HG03378 (cell line): ENCODE results near the gene LDLR.
A peak's percentile ranks its signal among the peaks of the same experiment; 100 is the strongest.
"Not testable (repeated sequence)": the region's sequence is repeated elsewhere in the genome, so short reads cannot be mapped to it uniquely, and the experiment has no call there.

Experiments used
- ATAC-seq: cut with Tn5 transposase; IDR thresholded peaks from one replicate; pipeline ENCODE4 v1.9.1; 2021; ENCODE audit warnings: mild to moderate bottlenecking, moderate library complexity; ENCODE audit not compliant: unreplicated experiment

The LDLR gene

DNA sequence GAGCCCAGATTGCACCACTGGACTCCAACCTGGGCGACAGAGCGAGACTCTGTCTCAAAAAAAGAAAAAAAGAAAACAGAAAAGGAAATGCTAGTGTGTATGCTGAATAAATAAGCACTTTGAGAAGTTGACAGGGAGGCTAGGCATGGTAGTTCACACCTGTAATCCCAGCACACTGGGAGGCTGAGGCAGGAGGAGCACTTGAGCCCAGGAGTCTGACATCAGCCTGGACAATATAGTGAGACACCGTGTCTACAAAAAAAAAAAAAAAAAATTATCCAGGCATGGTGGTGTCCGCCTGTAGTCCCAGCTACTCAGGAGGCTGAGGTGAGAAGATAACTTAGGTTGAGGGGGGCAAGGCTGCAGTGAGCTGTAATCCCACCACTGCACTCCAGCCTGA is 19.1 kb upstream of the LDLR start:
- ATAC-seq: no peak

DNA sequence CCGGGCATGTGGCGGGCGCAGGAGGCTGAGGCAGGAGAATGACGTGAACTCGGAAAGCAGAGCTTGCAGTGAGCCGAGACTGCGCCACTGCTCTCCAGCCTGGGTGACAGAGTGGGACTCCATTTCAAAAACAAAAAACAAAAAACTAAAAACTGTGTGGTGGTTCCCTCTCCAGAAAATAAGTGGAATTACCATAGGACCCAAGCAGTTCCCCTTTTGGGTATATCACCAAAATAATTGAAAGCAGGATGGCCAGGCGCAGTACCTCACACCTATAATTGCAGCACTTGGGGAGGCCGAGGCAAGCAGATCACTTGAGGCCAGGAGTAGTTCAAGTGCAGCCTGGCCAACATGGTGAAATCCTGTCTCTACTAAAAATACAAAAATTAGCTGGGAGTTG is 15.7 kb upstream of the LDLR start:
- ATAC-seq: no peak

DNA sequence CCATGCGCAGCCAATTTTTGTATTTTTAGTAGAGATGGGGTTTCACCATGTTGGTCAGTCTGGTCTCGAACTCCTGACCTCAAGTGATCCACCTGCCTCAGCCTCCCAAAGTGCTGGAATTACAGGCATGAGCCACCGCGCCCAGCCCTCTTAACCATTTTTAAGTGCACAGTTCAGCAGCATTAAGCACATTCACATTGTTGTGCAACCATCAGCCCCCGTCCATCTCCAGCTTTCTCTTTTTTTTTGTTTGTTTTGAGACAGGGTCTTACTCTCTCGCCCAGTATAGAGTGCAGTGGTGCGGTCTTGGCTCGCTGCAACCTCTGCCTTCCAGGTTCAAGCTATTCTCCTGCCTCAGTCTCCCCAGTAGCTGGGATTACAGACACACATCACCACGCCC is 12.5 kb upstream of the LDLR start:
- not testable (repeated sequence) for ATAC-seq

DNA sequence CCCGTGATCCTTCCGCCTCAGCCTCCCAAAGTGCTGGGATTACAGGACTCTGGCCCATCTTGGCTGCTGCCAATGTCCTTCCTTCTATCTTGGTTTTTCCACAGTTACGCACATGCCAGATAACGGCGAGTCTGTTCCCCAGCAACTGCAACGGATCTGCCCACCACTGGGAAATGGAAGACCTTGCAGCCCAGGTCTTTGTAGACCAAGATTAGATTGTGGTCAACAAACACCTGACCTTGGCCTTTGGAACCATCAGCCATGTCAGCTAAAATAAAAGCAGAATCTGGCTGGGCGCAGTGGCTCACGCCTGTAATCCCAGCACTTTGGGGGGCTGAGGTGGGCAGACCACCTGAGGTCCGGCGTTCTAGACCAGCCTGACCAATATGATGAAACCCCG is 10.4 kb upstream of the LDLR start:
- ATAC-seq: no peak

DNA sequence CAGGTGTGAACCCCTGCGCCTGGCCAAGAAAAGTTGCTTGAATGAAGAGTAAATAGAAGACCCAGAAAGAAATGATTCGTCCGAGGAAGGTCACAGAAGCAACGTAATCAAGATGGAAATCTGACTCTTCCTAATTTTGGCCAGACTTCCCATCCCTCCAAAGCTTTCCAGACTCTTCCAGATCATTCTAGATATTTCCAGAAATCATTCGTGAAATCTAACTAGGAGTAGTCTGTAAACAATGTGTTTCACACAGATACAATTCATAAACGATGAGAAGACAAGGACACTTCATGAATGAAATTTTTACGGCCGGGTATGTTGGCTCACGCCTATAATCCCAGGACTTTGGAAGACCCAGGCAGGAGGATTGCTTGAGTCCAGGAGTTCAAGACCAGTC is 9.3 kb upstream of the LDLR start:
- ATAC-seq: no peak

DNA sequence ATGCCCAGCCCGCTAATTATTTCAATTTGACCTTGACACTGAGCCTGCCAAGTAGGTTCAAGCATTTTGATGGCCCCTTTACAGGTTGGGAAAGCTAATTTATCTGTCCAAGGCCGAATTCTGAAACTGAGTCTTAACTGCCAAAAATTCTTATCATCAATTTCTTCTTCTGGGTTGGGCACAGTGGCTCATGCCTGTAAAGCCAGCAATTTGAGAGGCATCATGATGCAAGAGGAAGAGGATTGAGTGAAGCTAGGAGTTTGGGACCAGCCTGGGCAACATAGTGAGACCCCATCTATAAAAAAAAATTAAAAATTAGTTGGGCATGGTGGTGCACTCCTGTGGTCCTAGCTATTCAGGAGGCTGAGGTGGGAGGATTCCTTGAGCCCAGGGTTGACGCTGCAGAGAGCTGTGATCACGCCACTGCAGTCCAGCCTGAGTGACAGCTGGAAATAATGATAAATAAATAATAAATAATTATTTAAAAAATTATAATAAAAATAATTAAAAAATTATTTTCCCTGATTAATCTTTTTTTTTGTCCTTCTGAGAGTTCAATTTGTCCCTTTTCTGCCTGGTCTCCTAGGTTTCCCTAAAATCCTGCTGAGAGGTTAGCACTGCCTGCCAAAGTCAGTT is 1.3 kb upstream of the LDLR start:
- no peak for ATAC-seq

DNA sequence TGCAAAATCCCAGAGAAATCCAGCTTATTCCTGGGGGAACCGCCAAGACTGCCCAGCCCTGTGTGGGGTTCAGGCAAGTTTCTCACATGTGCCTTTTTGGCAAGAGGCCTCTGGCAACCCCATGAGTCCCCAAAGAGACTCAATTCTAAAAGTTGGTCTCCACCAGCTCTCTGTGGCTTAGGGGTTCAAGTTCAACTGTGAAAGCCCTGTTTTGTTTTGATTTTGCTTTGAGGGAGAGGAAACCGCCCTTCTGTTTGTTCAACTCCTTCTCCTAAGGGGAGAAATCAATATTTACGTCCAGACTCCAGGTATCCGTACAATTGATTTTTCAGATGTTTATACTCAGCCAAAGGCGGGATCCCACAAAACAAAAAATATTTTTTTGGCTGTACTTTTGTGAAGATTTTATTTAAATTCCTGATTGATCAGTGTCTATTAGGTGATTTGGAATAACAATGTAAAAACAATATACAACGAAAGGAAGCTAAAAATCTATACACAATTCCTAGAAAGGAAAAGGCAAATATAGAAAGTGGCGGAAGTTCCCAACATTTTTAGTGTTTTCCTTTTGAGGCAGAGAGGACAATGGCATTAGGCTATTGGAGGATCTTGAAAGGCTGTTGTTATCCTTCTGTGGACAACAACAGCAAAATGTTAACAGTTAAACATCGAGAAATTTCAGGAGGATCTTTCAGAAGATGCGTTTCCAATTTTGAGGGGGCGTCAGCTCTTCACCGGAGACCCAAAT is 583 bp upstream of the LDLR start:
- ATAC-seq: no peak

DNA sequence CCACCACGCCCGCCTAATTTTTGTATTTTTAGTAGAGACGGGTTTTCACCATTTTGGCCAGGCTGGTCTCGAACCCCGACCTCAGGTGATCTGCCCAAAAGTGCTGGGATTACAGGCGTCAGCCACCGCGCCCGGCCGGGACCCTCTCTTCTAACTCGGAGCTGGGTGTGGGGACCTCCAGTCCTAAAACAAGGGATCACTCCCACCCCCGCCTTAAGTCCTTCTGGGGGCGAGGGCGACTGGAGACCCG is 676 bp downstream of the LDLR start:
- not testable (repeated sequence) for ATAC-seq

DNA sequence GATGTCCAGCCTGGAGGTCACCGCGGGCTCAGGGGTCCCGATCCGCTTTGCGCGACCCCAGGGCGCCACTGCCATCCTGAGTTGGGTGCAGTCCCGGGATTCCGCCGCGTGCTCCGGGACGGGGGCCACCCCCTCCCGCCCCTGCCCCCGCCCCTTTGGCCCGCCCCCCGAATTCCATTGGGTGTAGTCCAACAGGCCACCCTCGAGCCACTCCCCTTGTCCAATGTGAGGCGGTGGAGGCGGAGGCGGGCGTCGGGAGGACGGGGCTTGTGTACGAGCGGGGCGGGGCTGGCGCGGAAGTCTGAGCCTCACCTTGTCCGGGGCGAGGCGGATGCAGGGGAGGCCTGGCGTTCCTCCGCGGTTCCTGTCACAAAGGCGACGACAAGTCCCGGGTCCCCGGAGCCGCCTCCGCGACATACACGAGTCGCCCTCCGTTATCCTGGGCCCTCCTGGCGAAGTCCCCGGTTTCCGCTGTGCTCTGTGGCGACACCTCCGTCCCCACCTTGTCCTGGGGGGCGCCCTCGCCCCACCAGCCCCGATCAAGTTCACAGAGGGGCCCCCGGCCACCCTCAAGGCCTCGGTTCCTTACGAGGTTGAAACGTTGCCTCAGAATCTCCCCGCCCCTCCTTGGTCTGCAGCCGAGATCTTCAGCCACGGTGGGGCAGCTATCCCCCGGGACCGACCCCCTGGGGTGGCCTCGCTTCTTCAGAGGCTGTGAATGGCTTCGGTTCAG is 1.2 kb downstream of the LDLR start:
- ATAC-seq: peak; percentile 37

DNA sequence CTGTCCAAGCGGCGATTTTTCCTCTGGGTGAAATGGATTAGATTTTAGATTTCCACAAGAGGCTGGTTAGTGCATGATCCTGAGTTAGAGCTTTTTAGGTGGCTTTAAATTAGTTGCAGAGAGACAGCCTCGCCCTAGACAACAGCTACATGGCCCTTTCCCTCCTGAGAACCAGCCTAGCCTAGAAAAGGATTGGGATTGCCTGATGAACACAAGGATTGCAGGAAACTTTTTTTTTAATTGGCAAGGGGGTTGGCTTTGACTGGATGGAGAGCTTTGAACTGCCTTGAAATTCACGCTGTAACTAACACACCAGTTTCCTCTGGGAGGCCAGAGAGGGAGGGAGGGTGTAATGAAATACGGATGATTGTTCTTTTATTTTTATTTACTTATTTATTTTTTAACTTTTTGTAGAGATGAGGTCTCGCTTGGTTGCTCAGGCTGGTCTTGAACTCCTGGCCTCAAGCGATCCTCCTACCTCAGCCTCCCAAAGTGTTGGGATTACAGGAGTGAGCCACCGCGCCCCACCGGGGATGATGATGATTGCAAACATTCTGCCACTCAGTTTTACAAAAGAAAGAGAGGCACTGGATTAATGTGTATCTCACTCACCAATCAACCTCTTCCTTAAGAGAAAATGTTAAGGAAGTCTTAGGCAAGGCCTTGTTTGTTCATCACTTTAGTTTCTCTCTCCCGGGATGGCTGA is 1.9 kb downstream of the LDLR start:
- no peak for ATAC-seq

DNA sequence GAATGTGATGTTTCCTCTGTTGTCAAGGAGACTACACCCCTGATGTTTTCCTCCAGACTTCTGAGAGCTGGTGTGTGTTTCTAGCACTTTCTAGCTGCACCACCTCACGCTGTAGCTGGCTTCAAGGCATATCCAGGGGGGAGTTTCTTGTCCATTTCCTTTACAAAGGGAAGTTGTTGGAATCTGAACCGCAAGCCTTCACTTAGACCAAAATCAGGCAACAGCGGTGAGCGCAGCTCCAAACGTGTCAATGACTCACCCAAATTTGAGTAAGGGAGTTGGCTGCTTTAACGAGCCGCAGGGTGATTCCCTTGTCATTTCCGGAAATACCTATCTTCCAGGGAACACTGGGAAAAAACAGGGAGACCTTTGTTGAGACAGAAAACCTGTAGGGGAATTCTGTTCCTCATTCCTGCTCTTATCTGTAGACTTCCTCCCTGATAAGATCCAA is 2.5 kb downstream of the LDLR start:
- no peak for ATAC-seq

DNA sequence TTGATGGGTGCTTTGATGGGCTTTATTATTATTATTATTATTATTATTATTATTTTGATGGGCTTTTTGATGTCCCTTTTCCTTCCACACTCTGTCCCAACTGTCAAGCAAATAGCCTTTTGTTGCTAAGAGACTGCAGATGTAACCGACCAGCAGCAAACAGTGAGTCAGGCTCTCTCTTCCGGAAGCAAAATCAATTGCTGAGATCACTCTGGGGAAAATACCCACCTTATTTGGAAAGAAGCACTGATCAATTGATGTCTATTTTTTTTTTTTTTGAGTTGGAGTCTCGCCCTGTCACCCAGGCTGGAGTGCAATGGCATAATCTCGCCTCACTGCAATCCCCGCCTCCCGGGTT is 2.9 kb downstream of the LDLR start:
- no peak for ATAC-seq

DNA sequence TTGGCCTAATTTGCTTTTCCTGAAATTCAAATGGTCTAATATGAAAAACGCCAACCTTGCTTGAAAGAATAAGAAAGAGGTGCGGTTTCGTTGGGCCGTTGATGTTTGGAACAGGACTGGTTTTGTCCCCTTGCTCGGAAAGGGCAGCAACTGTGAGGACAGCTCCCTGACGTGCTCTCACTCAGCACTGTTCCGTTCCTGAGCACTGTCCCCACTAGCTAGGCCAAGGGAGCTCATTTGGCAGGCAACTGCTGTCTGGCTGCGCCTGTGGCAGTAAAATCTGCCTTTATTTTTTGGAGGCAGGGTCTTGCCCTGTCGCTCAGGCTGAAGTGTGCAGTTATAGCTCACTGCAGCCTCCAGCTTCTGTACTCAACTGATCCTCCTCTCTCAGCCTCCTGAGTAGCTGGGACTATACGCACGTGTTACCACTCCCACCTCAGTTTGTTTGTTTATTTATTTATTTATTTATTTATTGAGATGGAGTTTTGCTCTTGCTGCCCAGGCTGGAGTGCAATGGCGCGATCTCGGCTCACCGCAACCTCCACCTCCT is 4.5 kb downstream of the LDLR start:
- no peak for ATAC-seq

DNA sequence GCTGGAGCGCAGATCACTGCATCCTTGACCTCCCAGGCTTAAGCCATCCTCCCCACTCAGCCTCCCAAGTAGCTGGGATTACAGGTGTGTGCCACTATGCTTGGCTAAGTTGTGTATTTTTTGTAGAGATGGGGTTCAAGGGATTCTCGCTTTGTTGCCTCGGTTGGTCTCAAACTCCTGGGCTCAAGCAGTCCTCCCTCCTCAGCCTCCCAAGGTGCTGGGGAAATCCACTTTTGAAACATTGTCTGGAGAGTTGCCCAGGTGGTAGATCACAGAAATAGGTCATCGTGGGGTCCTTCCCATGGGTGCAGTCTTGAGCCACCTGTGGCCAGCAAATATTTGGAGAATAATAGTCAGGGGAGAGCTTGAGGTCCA is 5.2 kb downstream of the LDLR start:
- ATAC-seq: no peak

DNA sequence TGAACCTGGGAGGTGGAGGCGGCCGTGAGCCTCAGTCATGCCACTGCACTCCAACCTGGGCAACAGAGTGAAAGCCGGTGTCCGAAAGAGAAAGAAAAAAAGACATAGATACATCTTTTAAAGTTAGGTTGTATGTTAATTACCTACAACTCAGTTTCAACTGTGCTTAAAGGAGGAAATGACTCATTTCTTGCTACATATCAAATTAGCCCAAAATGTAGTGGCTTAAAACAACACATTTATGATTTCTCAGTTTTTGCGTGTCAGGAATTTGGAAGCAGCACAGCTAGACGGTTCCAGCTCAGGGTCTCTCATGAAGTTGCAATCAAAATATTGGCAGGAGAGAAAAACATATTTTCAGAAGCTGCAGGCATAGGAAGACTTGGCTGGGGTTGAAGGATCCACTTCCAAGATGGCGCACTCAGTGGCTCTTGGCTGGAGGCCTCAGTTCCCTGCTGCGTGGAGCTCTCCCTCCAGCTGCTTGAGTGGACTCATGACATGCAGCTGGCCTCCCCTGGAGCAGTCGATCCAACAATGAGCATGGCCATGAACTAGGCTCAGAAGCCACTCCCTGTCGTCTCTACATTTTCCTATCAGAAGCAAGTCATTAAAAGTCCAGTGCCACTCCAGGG is 7.1 kb downstream of the LDLR start:
- ATAC-seq: peak; percentile 39

DNA sequence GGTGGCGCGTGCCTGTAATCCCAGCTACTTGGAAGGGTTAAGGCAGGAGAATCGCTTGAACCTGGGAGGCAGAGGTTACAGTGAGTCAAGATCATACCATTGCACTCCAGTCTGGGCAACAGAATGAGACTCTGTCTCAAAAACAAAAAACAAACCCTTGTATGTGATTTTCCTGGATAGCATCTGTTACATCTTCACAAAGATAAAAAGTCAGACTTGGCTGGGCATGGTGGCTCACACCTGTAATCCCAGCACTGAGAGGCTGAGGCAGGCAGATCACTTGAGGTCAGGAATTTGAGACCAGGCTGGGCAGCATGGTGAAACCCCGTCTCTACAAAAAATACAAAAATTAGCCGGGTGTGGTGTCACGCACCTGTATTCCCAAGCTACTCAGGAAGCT is 8.1 kb downstream of the LDLR start:
- ATAC-seq: not testable (repeated sequence)

DNA sequence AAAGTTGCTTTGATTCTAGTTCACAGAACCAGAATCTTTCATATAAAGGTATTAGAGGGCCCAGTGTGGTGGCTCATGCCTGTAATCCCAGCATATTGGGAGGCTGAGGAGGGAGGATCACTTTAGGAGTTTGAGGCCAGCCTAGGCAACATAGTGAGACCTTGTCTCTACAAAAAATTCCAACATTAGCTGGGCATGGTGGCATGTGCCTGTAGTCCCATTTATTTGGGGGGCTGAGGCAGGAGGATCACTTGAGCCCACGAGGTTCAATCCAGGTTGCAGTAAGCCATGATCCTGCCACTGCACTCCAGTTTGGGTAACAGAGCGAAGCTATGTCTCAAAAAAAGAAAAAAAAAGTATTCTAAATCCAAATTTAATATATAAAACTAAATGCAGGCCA is 9.1 kb downstream of the LDLR start:
- no peak for ATAC-seq

DNA sequence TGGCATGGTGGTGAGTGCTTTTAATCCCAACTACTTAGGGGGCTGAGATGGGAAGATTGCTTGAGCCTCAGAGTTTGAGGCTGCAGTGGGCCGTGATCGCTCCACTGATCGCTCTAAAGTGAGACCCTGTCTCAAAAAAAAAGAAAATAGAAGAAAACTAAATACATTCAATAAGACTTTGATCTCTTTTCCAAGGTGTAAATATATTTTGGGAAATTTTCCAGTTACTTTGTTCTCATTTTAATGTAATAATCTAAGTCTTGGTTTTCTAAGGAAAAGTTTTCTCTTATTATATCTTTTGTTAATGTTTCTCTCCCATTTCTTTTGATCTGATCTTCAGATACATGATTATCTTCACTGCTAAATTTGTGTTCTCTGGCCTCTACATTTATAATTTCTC is 9.6 kb downstream of the LDLR start:
- no peak for ATAC-seq

DNA sequence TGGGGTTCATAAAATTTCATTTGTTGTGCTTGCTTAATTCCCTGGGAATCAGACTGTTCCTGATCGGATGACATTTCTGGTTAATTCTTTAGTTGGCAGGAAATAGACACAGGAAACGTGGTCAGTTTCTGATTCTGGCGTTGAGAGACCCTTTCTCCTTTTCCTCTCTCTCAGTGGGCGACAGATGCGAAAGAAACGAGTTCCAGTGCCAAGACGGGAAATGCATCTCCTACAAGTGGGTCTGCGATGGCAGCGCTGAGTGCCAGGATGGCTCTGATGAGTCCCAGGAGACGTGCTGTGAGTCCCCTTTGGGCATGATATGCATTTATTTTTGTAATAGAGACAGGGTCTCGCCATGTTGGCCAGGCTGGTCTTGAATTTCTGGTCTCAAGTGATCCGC is 10.8 kb downstream of the LDLR start:
- no peak for ATAC-seq

DNA sequence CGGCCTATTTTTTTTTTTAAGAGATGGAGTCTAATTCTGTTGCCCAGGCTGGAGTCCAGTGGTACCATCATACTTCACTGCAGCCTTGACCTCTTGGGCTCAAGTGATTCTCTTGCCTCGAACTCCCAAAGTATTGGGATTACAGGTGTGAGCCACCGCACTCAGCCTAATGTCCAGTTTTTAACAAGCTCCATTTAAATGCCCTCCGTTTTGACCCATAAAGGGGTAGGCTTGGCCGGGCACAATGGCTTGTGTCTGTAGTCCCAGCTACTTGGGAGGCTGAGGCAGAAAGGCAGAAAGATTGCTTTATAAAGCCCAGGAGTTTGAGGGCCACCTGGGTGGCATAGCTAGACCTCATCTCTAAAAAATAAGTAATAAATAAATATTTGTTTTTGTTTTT is 11.8 kb downstream of the LDLR start:
- ATAC-seq: no peak

DNA sequence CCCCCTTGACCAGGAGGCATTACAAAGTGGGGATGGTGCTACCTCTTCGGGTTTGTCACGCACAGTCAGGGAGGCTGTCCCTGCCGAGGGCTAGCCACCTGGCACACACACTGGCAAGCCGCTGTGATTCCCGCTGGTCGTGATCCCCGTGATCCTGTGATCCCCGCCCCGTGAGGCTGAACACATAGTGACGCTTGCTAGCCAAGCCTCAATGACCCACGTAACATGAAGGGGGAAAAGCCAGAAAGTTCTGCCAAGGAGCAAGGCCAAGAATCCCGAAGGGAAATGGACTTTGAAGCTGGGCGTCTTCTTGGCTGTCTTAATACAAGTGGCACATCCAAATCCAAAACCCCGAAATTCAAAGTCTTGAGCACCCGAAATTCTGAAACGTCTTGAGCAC is 13.7 kb downstream of the LDLR start:
- ATAC-seq: no peak
